Measurements from ENCODE around the gene OR1I1.

OR1I1 gene

DNA sequence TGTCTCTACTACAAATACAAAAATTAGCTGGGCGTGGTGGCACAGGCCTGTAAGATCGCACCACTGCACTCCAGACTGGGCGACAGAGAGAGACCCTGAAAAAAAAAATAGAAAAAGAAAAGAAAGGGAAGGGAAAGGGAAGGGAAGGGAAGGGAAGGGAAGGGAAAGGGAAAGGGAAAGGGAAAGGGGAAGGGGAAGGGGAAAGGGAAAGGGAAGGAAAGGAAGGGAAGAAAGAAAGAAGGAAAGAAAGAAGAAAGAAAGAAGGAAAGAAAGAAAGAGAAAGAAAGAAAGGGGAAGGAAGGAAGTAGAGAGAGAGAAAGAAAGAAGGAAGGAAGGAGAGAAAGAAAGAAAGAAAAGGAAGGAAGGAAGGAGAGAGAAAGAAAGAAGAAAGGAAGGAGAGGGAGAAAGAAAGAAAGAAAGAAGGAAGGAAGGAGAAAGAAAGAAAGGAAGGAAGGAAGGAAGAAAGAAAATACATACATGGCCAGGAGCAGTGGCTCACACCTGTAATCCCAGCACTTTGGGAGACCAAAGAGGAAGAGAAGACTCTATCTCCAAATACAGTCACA lies 17.1 kb downstream of the OR1I1 start:
- DNase-seq = no peak

DNA sequence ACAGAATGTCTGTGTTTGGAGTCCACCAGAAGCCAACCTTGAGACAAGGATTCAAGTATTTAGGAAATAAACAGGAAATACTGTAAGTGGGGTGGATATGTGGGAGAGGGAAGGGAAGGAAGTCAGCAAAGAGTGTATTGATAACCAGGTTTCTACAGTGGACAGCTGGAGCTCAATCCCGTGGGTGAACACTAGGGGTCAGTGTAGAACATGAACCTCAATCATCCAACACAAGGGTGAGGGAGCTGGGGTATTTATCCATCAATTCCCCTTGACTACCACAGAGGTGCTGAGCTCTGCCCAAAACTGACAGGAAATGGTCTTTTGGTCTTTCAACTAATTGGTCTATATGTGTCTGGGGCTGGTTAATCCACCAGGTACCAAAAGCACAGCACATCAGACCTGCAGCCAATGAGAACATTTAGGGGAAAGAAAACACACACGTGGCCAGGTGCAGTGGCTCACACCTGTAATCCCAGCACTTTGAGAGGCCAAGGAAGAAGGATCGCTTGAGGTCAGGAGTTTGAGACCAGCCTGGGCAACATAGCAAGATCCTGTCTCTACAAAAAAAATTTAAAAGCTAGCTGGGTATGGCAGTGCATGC lies 19.6 kb downstream of the OR1I1 start:
- peak; percentile 32 for DNase-seq

DNA sequence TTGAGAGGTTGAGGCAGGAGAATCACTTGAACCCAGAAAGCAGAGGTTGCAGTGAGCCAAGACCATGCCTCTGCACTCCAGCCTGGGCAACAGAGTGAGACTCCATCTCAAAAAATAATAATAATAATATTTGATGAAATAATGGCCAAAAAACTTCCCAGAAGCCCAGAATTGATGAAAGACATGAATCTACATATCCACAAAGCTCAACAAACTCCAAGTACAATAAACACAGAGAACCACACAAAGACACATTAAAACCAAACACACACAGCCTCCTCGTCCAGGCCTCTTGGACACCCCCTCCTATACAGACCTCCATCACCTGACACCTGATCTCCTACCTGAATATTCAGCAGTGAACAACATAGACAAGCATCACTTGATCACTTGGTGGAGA lies 22.0 kb downstream of the OR1I1 start:
- DNase-seq = no peak

DNA sequence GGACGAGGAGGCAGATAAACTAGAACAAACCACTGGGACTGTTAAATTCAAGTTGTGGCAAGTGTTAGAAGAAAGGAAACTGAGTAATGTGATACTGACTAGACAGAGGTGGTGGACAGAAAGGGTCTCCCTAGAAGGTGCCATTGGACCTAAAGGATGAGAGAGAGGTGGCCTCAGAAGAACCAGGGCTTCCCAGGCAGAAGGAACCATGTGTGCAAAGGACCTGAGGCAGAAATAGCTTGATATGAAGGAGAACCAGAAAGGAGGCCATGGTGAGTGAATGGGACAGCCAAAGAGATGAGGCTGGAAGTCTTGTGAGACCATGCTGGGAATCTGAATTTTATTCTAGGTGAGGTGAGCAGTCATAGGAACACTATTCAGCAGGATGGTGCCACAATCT lies 22.4 kb downstream of the OR1I1 start:
- no peak for DNase-seq

DNA sequence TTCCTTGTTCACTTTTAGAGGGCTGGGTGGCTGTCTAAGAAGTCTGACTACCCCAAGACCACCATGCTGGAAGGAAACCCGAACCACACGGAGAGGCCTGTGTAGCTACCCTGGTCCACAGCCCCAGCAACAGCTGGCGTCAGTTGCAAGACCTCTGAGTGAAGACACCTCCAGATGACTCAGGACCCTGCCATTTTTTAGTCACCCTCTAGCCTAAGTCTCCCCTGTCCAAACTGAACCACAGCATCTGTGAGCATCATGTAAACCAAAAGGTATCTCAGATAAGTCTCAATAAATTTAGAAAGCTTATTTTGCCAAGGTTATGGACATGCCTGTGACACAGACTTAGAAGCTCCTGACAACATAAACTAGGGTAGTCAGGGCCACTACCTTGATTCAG lies 23.0 kb downstream of the OR1I1 start:
- no peak for DNase-seq

DNA sequence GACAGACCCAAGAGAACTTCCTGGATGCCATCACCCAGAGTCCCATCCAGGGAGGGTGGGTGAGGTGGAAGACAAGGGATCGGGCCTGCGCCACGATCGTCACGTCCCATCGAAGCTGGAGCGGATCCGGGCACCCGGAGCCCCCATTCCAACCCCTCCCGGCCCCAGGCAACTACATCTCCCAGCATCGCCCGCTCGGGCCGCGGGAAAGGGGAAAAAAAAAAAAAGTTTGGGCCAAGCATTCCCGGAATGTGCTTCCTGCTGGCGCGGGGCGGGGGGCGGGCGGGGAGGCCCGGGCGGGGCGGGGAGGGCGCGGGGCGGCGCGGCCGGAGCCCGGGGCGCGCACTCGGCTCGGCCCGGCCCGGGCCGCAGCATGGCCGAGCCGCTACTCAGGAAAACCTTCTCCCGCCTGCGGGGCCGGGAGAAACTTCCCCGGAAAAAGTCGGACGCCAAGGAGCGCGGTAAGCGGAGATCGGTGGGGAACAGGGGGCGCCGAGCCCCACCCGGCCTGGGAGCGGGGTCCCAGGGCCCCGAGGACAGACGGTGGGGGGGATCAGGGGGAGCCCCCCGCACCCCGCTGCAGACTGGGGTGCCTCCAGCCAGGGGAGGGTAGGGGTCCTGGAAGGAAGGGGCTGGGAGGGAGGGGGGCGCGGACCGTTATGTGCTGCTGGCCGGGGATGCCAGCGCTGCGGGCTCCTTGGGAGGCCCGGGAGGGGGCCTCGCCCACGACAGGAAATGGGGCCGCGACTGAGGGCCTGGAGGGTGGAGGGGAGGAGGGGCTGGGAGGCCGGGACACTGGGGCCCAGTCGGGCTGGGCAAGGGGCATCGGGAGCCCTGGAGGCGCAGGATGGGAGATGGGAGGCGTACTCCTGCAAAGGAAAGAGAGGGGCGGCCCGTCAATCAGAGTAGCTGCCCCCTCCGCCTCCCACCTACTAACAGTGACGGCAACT lies 25.3 kb downstream of the OR1I1 start, which contains the start of gene SYDE1:
SYDE1 (plus strand) TSS at position 341 of the 950 bp plus-strand sequence; CDS start at position 374, 33 bp downstream.
- no peak for DNase-seq

DNA sequence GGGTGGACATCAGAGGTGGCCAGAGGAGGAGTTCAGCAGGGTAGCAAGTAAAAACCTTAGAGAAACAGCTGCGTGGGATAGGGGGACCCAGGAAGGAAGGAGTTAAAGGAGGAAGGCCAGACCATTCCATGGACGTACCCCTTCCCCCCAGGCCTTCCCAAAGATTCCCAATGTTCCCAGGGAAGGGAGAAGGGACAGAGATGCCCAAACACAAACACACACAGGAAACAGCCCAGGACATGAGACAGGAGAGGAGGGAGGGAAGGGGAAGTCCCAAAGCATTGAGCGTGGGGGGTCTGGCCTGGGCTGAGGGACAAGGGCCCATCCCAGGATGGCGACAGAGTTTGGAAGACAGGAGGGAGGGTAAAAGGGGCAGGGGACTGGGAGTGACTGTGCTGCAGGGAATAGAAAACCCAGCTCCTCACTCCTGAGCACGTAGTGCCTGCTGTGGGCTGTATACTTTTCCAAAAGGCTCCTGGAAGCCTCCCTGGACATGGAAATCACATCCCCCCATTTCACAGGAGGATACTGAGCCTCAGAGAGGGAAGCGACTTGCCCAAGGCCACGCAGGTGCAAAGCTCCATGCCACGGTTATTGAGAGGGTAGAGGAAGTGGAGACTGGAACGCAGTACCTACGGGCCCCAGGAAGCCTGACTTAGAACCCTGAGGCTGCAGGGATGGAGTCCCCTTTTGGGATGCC lies 26.3 kb downstream of the OR1I1 start:
- no peak for DNase-seq

DNA sequence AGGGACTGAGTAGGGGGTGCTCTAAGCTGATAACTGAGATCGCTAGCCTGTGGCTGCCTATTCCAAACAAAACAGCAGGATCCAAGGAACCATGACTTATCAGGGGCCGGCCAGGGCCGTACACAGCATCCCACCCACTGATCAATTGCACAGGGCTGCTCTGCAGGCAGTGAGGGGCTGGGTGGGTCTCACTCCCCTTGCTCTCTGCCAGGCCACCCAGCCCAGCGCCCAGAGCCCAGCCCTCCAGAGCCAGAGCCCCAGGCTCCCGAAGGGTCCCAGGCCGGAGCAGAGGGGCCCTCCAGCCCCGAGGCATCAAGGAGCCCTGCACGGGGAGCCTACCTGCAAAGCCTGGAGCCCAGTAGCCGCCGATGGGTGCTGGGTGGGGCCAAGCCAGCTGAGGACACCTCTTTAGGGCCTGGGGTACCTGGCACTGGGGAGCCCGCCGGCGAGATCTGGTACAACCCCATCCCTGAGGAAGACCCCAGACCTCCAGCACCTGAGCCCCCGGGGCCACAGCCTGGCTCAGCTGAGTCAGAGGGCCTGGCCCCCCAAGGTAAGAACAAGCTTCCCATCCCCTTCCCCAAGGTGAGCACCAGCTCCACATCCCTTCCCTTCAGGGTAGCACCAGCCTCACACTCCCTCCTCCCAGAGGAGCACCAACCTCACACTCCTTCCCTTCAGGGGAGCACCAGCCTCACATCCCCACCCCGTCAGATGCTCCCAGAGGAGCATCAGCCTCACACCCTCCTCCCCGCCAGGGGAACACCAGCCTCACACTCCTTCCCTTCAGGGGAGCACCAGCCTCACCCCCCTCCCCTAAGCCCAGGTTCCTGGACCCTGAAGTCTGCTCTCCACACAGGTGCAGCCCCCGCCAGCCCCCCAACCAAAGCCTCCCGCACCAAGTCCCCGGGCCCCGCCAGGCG lies 27.1 kb downstream of the OR1I1 start:
- DNase-seq = no peak

DNA sequence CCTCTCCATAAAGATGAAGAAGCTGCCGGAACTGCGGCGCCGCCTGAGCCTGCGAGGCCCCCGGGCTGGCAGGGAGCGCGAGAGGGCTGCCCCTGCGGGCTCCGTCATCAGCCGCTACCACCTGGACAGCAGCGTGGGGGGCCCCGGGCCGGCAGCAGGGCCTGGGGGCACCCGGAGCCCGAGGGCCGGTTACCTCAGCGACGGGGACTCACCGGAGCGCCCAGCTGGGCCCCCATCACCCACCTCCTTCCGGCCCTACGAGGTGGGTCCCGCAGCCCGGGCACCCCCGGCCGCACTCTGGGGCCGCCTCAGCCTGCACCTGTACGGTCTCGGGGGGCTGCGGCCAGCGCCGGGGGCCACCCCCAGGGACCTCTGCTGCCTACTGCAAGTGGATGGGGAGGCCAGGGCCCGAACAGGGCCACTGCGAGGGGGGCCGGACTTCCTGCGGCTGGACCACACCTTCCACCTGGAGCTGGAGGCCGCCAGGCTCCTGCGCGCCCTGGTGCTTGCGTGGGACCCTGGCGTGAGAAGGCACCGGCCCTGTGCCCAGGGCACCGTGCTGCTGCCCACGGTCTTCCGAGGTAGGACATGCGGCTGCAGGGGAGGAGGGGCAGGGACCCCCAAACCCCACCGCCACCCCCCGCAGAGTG lies 27.9 kb downstream of the OR1I1 start:
- DNase-seq = no peak

DNA sequence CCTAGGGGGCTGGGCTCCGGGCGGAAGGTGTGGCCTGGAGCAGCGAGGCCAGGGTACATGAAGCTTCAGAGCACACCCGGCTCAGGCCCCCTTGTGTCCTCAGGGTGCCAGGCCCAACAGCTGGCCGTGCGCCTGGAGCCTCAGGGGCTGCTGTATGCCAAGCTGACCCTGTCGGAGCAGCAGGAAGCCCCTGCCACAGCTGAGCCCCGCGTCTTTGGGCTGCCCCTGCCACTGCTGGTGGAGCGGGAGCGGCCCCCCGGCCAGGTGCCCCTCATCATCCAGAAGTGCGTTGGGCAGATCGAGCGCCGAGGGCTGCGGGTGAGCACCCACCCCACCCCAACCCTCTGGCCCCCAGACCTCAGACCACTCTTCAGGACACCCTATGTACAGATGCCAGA lies 28.4 kb downstream of the OR1I1 start:
- DNase-seq = no peak

DNA sequence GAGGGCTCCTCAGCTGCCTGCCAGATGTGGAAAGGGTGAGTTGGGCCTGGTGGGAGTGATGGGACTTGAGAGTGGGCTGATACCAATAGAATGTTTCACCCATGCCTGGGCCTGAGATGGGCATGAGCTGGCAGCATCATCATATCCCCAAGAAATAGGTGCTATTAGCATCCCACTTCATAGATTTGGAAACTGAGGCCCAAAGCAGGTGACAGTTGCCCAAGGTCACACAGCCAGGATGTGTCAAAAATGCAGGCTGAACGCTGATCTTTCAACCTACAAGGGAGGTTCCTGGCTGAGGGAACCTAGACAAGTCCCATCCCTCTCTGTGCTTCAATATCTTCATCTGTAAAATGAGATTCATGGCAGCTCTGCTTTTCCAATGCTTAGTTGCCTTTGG lies 29.7 kb downstream of the OR1I1 start:
- no peak for DNase-seq

DNA sequence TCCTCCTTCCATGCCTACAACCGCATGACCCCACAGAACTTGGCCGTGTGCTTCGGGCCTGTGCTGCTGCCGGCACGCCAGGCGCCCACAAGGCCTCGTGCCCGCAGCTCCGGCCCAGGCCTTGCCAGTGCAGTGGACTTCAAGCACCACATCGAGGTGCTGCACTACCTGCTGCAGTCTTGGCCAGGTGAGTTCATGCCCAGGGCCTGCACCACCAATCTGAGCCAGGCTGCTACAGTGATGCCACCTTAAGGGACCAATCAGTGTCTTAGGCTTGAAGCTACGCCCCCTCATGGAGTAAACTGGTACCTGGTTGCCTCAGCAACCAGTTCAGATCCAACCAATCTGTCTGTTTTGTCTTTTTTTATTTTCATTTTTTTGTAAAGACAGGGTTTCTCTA lies 30.4 kb downstream of the OR1I1 start:
- DNase-seq = no peak

DNA sequence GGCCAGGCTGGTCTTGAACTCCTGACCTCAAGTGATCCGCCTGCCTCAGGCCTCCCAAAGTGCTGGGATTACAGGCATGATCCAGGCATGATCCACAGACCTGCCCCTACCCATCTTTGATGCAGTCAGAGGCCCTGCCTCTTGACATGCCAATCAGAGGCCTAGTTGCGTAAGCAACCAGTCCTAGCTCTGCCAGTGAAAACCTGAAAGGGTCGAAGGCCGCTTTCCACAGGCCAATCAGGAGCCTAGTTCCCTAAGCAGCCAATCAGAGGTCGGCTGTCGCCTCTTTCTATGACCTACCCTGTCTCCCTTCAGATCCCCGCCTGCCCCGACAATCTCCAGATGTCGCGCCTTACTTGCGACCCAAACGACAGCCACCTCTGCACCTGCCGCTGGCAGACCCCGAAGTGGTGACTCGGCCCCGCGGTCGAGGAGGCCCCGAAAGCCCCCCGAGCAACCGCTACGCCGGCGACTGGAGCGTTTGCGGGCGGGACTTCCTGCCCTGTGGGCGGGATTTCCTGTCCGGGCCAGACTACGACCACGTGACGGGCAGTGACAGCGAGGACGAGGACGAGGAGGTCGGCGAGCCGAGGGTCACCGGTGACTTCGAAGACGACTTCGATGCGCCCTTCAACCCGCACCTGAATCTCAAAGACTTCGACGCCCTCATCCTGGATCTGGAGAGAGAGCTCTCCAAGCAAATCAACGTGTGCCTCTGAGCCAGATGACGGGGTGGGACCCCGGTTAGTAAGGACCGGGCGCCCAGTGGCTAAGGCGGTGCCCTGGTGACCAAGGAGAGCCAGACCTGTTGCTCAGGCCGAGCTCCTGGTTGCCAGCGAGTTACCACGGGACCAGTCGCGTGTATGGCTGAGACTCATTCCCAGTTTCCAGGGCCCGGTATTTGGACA lies 31.5 kb downstream of the OR1I1 start:
- DNase-seq = no peak

DNA sequence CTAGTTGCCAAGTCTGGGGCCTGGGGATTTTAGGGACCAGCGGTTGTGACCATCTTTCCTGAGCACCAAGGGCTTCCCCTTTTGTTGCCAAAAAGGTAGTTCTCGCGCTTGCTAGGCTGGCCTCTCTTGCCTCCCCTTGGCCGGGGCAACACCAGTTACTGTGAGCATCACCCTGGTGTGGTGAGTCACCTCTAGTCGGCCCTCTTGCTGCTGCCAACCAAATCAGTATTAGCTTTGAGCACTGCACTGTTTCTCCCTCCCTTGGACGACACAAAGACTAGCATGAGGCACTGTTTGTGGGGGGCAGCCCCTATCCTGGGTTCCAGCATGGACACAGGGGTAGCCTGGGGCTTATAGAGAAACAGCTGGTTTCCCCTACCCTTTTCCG lies 32.1 kb downstream of the OR1I1 start:
- no peak for DNase-seq

DNA sequence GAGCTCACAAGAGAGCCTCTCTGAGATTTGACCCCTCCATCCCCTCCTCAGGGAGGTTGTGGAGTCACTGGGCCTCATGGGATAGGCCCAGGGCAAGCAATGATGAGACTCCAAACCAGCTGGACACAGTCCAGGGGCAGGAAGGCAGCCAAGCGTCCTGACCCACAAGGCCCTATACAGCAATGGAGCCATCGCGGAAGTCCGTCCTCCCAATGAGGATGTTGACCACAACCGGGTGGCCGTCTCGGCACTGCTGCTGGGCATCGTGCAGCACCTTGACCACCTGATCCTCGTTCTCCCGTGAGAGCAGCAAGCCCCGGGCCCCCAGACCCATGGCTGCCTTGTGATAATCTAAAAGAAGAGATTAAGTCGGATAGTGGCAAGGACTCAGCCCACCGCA lies 33.1 kb downstream of the OR1I1 start:
- DNase-seq = no peak

DNA sequence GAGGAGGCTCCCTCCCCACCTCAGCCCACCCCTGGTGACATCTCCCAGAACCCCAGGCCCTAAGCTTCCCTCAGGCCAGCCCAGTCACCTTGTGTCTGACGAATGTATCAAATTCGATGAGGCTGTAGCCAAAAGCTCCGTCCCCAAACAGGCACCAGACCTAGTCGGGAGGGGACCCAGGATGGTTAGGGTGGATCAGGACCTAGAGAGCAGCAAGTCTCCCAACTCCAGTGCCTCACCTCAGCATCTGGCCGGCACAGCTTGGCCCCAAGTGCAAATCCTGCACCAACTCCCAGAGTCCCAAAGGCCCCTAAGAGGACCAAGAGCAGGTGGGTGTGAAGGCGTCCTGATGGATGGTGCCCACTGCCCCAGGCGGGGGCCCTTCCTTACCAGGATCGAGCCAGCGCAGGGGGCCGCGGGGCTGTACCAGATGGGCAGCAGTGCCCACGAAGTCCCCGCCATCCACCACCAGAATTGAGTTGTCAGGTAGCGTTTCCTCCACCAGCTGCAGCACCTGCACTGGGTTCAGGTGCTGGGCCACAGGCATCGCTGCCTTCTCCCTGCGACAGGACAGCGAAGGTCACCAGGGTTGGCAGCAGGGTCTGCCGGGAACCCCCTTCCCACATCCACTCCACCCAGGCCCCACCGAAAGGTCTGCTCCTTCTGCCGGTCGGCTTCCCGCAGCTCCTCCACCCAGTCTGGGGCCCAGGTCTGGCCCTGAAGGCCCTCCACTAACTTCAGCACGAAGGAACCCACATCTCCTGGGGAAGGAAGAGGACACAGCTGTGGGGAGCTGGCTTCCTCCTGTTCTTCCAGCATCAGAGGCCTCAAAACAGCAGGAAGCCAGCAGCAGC lies 34.0 kb downstream of the OR1I1 start:
- no peak for DNase-seq

DNA sequence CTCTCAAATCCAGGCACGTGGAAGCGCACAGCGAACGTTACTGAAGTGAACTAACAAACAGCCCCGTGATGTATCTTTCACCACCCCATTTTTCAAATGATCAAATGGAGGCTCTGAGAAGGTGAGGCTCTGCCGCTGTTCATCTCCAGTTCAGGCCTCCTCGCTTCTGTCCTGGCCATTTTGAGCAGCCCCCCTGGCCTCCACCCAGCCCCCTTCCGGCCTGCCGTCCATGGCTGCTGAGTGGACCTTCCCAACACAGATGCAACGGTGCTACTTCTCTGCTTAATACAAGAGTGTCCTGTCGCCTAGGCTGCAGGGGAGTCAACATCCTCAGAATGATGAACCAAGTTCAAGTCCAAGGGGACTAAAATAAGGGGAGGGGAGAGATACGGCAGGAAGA lies 34.8 kb downstream of the OR1I1 start:
- no peak for DNase-seq

DNA sequence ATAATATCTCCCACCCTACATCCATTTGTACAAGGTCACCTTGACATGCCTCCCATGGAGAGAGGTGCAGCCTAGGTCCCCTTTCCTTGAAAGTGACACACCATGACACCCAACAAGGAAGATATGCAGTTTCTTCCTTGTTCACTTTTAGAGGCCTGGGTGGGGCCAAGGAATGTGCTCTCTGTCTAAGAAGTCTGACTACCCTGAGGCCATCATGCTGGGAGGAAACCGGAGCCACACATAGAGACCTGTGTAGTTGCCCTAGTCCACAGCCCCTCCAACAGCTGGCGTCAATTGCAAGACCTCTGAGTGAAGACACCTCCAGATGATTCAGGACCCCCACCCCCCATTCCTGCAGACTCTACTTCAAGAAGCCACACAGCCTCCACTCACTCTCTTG lies 36.2 kb downstream of the OR1I1 start:
- no peak for DNase-seq

DNA sequence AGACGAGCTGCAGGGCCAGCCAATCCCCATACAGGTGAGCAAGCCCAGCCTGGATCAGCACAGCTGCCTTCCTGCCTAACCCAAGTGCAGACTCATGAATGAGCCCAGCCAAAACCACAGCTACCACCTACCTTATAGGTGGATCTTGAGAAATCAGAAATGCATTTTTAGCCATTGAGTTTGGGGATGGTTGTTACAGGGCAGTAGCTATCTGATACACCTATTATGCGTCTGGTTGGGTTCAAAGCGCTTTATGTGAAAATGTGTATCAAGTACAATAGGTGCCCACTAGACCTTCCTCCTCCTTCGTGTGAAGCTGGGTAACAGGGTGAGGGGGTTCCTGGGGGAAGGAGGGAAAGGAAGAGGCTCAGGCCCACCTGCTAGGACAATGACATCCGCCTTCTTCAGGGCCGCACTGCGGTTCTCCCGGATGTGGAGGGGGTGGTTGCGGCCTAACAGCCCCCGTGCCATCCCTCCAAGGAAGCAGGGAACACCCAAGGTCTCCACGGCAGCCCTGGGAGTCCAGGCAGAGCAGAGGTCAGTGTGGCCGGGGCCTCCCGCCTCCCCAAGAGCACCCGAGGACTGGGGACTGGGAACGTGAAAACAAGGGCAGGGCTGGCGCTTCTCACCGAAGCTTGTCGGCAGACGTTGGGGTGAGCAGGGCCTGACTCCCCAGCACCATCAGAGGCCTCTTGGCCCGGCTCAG lies 36.9 kb downstream of the OR1I1 start:
- no peak for DNase-seq
